ENCODE data around the gene DDX31.

The DDX31 gene

GRCh38 chr9:132543251-132543650 lies 126.5 kb downstream of the DDX31 start:
- no peak for DNase-seq
